Measurements from ENCODE around the gene ASPHD1.

Gene ASPHD1

GRCh38 chr16:29915590-29916247 is 15.4 kb downstream of the ASPHD1 start:
- DNase-seq (ENCODE audit: low read depth), result no peak
- H3K4me3 ChIP-seq (ENCODE audit: low read length), result no peak overlapping the region
- TF ChIP-seq, protein P1, sequence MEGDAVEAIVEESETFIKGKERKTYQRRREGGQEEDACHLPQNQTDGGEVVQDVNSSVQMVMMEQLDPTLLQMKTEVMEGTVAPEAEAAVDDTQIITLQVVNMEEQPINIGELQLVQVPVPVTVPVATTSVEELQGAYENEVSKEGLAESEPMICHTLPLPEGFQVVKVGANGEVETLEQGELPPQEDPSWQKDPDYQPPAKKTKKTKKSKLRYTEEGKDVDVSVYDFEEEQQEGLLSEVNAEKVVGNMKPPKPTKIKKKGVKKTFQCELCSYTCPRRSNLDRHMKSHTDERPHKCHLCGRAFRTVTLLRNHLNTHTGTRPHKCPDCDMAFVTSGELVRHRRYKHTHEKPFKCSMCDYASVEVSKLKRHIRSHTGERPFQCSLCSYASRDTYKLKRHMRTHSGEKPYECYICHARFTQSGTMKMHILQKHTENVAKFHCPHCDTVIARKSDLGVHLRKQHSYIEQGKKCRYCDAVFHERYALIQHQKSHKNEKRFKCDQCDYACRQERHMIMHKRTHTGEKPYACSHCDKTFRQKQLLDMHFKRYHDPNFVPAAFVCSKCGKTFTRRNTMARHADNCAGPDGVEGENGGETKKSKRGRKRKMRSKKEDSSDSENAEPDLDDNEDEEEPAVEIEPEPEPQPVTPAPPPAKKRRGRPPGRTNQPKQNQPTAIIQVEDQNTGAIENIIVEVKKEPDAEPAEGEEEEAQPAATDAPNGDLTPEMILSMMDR (conservative IDR thresholded peaks at IDR 0.05; ENCODE audit: low read depth, low read length), result no peak

- DNase-seq (ENCODE audit: low read depth), result no peak
- no peak overlapping the region for H3K4me3 ChIP-seq (ENCODE audit: low read length)
- TF ChIP-seq, protein P1 (conservative IDR thresholded peaks at IDR 0.05; ENCODE audit: low read depth, low read length), result no peak
Observed at GRCh38 chr16:29916979-29917378, 16.7 kb downstream of the ASPHD1 start.

DNA sequence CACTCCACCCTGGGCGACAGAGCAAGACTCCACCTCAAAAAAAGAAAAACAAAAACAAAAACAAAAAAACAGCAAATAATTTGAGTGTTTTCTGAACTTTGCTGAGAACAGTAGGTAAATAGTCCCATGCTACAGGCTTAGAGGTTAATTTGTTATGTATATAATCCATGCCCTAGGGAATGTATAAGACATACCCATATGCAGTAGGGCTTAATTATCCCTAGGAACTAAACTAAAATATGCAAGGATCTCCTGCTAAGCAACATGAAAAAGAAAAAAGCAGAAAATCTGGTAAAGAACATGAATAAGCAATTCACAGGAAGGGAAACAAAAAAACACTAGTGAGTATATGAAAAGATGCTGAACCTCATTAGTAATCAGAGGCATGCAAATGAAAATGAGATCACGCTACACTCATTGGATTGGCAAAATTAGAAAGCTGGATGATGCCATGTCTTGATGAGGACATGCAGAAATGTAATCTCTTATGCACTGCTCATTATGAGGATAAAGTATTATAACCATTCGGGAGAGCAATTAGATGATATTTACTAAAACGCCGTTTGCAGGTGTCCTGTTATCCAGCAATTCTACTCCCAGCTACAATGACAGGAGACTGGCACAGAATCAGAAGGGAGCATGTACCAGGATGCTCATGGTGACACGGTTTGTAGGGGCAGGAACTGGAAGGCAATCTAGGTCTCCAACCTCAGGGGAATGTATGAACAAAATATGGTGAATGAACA is 20.2 kb downstream of the ASPHD1 start:
- no peak for DNase-seq (ENCODE audit: low read depth)
- TF ChIP-seq, protein P1 (conservative IDR thresholded peaks at IDR 0.05; ENCODE audit: low read depth, low read length), result no peak
- H3K4me3 ChIP-seq (ENCODE audit: low read length), result no peak overlapping the region

GRCh38 chr16:29921034-29921385 is 20.7 kb downstream of the ASPHD1 start:
- no peak for DNase-seq (ENCODE audit: low read depth)
- H3K4me3 ChIP-seq (ENCODE audit: low read length), result no peak overlapping the region
- TF ChIP-seq, protein P1 (conservative IDR thresholded peaks at IDR 0.05; ENCODE audit: low read depth, low read length), result no peak

- TF ChIP-seq, protein P1 (conservative IDR thresholded peaks at IDR 0.05; ENCODE audit: low read depth, low read length), result no peak
- H3K4me3 ChIP-seq (ENCODE audit: low read length), result no peak overlapping the region
- DNase-seq (ENCODE audit: low read depth), result no peak
Observed at GRCh38 chr16:29922326-29922725, 22.0 kb downstream of the ASPHD1 start.

GRCh38 chr16:29922986-29923501 is 22.8 kb downstream of the ASPHD1 start:
- TF ChIP-seq, protein P1 (conservative IDR thresholded peaks at IDR 0.05; ENCODE audit: low read depth, low read length), result no peak
- no peak for DNase-seq (ENCODE audit: low read depth)
- H3K4me3 ChIP-seq (ENCODE audit: low read length), result no peak overlapping the region
